WI38 (cell line): ENCODE measurements around the gene AFP.

Experiments
- H3K4me3 ChIP-seq: 2 replicates; pipeline ENCODE4 v1.5.1; 2011; ENCODE audit warnings: low read depth, mild to moderate bottlenecking, control low read depth, low read length
- TF ChIP-seq, protein P1 (sequence below): IDR thresholded peaks from 2 replicates; pipeline ENCODE4 v1.5.1; 2012; ENCODE audit warnings: low read depth, mild to moderate bottlenecking, control low read depth, low read length

AFP gene

GRCh38 chr4:73408181-73408867 lies 27.7 kb upstream of the AFP start:
- TF ChIP-seq, protein P1, sequence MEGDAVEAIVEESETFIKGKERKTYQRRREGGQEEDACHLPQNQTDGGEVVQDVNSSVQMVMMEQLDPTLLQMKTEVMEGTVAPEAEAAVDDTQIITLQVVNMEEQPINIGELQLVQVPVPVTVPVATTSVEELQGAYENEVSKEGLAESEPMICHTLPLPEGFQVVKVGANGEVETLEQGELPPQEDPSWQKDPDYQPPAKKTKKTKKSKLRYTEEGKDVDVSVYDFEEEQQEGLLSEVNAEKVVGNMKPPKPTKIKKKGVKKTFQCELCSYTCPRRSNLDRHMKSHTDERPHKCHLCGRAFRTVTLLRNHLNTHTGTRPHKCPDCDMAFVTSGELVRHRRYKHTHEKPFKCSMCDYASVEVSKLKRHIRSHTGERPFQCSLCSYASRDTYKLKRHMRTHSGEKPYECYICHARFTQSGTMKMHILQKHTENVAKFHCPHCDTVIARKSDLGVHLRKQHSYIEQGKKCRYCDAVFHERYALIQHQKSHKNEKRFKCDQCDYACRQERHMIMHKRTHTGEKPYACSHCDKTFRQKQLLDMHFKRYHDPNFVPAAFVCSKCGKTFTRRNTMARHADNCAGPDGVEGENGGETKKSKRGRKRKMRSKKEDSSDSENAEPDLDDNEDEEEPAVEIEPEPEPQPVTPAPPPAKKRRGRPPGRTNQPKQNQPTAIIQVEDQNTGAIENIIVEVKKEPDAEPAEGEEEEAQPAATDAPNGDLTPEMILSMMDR, result no peak
- no peak overlapping the region for H3K4me3 ChIP-seq

- no peak overlapping the region for H3K4me3 ChIP-seq
- TF ChIP-seq, protein P1, result no peak
These were observed 26.8 kb upstream of the AFP start for GRCh38 chr4:73409012-73409862.

DNA sequence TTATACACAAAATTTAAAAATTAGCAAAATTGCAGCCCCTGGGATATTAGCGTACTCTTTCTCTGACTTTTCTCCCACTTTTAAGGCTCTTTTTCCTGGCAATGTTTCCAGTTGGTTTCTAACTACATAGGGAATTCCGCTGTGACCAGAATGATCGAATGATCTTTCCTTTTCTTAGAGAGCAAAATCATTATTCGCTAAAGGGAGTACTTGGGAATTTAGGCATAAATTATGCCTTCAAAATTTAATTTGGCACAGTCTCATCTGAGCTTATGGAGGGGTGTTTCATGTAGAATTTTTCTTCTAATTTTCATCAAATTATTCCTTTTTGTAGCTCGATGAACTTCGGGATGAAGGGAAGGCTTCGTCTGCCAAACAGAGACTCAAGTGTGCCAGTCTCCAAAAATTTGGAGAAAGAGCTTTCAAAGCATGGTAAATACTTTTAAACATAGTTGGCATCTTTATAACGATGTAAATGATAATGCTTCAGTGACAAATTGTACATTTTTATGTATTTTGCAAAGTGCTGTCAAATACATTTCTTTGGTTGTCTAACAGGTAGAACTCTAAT lies 26.0 kb upstream of the AFP start:
- TF ChIP-seq, protein P1, result no peak
- no peak overlapping the region for H3K4me3 ChIP-seq

DNA sequence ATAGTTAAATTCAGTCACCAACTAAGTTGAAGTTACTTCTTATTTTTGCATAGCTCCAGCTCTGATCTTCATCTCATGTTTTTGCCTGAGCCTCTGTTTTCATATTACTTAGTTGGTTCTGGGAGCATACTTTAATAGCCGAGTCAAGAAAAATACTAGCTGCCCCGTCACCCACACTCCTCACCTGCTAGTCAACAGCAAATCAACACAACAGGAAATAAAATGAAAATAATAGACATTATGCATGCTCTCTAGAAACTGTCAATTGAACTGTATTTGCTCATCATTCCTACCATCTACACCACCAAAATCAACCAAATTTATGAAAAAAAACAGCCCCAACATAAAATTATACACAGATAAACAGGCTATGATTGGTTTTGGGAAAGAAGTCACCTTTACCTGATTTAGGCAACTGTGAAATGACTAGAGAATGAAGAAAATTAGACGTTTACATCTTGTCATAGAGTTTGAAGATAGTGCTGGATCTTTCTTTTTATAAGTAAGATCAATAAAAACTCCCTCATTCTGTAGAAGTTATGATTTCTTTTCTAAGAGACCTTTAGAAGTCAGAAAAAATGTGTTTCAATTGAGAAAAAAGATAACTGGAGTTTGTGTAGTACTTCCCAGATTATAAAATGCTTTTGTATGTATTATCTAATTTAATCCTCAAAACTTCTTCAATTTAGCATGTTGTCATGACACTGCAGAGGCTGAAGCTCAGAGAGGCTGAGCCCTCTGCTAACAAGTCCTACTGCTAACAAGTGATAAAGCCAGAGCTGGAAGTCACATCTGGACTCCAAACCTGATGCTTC lies 24.9 kb upstream of the AFP start:
- no peak overlapping the region for H3K4me3 ChIP-seq
- TF ChIP-seq, protein P1, result no peak

- no peak overlapping the region for H3K4me3 ChIP-seq
- TF ChIP-seq, protein P1, result no peak
These were observed 24.1 kb upstream of the AFP start for GRCh38 chr4:73411731-73412414.

GRCh38 chr4:73413294-73413755 lies 22.7 kb upstream of the AFP start:
- TF ChIP-seq, protein P1, result no peak

More at GRCh38 chr4:73413294-73413755, 22.7 kb upstream of the AFP start:
- no peak overlapping the region for H3K4me3 ChIP-seq
